HTR-8/SVneo (cell line): ENCODE results near the gene IL36B.
"Not testable (repeated sequence)": the region's sequence is repeated elsewhere in the genome, so short reads cannot be mapped to it uniquely, and the experiment has no call there.

Experiments used
- DNase-seq: peaks from one replicate; pipeline ENCODE4 v3.0.0; 2011; ENCODE audit warnings: low spot score, mixed read lengths; ENCODE audit not compliant: insufficient read length
- FAIRE-seq: peaks from 2 replicates; lab custom pipeline; 2011; peaks lifted over from hg19 to GRCh38; lab: Jason Lieb, UNC

IL36B gene

GRCh38 chr2:113052396-113052917 lies at the start of gene IL36B:
Gene IL36B, minus strand, starts transcription at chr2:113052867.
- FAIRE-seq: no peak

GRCh38 chr2:113102133-113102532 lies 49.5 kb upstream of the IL36B start:
- FAIRE-seq (no peak), DNase-seq (no peak)

More at GRCh38 chr2:113052396-113052917, at the start of gene IL36B:
- DNase-seq: no peak

GRCh38 chr2:113098532-113098931 lies 45.9 kb upstream of the IL36B start:
- FAIRE-seq: no peak
- no peak for DNase-seq

GRCh38 chr2:113098041-113098440 lies 45.4 kb upstream of the IL36B start:
- DNase-seq: no peak
- FAIRE-seq: no peak

- DNase-seq, FAIRE-seq: not testable (repeated sequence)
These were observed 44.4 kb upstream of the IL36B start for GRCh38 chr2:113096842-113097618.

- FAIRE-seq: not testable (repeated sequence)
These were observed 43.6 kb upstream of the IL36B start for GRCh38 chr2:113096306-113096705.

GRCh38 chr2:113093613-113093977 lies 40.9 kb upstream of the IL36B start:
- FAIRE-seq: no peak

More at GRCh38 chr2:113096306-113096705, 43.6 kb upstream of the IL36B start:
- not testable (repeated sequence) for DNase-seq

GRCh38 chr2:113092864-113093612 lies 40.4 kb upstream of the IL36B start:
- DNase-seq: no peak
- no peak for FAIRE-seq

More at GRCh38 chr2:113093613-113093977, 40.9 kb upstream of the IL36B start:
- DNase-seq: no peak

- no peak for DNase-seq
- no peak for FAIRE-seq
These were observed 38.7 kb upstream of the IL36B start for GRCh38 chr2:113091231-113091896.

GRCh38 chr2:113089916-113090315 lies 37.2 kb upstream of the IL36B start:
- DNase-seq (no peak), FAIRE-seq (no peak)

GRCh38 chr2:113088213-113088992 lies 35.7 kb upstream of the IL36B start:
- FAIRE-seq (no peak), DNase-seq (no peak)

GRCh38 chr2:113085542-113085941 lies 32.9 kb upstream of the IL36B start:
- DNase-seq: no peak
- FAIRE-seq: no peak

- FAIRE-seq: no peak
- DNase-seq: no peak
These were observed 31.8 kb upstream of the IL36B start for GRCh38 chr2:113084249-113085000.

- FAIRE-seq: no peak
- no peak for DNase-seq
These were observed 30.6 kb upstream of the IL36B start for GRCh38 chr2:113083296-113083695.

GRCh38 chr2:113081488-113082210 lies 29.0 kb upstream of the IL36B start:
- FAIRE-seq (no peak), DNase-seq (no peak)

GRCh38 chr2:113080134-113080533 lies 27.5 kb upstream of the IL36B start:
- no peak for FAIRE-seq
- DNase-seq: peak; percentile 41

GRCh38 chr2:113079131-113079530 lies 26.5 kb upstream of the IL36B start:
- DNase-seq: no peak

GRCh38 chr2:113078350-113078839 lies 25.7 kb upstream of the IL36B start:
- DNase-seq (no peak), FAIRE-seq (no peak)

More at GRCh38 chr2:113079131-113079530, 26.5 kb upstream of the IL36B start:
- FAIRE-seq: no peak
